K562 (cell line): Measurements from ENCODE around the gene RNF126. TPM values are rescaled to one million over a fixed set of nuclear protein-coding genes. Genes with fewer than 3 reads are reported as not detected.

Source experiments
- ATF1 ChIP-seq, 2 experiments: fragments of 450-650 bp in 1 of 2; IDR thresholded peaks; 2 replicates each; pipeline ENCODE4 v1.6.1; 2016; ENCODE audit warnings: missing compliant biosample characterization in 1 of 2, missing genetic modification characterization in 1 of 2
- CCAR2 ChIP-seq: fragments of 200-400 bp; formaldehyde crosslinking; IDR thresholded peaks from 2 replicates; pipeline ENCODE4 v1.6.1; 2017; ENCODE audit warnings: mild to moderate bottlenecking, low read depth, low read length
- DNMT1 ChIP-seq: fragments of 450-650 bp; IDR thresholded peaks from 2 replicates; pipeline ENCODE4 v1.6.1; 2016; ENCODE audit warnings: antibody characterized with exemption, mild to moderate bottlenecking
- EGR1 ChIP-seq: fragments of 450-650 bp; conservative IDR thresholded peaks from 2 replicates; pipeline ENCODE4 v1.6.1; 2017; ENCODE audit warnings: mild to moderate bottlenecking
- MYC ChIP-seq, 2 experiments: fragments of 250-450 bp in 1 of 2; sonication (Bioruptor Pico) in 1 of 2; IDR thresholded peaks; 2 replicates each; pipeline versions ENCODE4 v1.5.1 to v1.6.1; 2012 to 2021; ENCODE audit warnings: low read depth in 2 of 2, borderline replicate concordance in 1 of 2, improper control_type of control experiment in 1 of 2, low read length in 1 of 2, mild to moderate bottlenecking in 1 of 2, moderate library complexity in 1 of 2
- NFE2 ChIP-seq: IDR thresholded peaks from 2 replicates; pipeline ENCODE4 v1.6.1; 2014; ENCODE audit warnings: antibody characterized with exemption, low read depth
- PHF21A ChIP-seq: fragments of 450-650 bp; IDR thresholded peaks from 2 replicates; pipeline ENCODE4 v1.6.1; 2017; ENCODE audit warnings: low read depth, borderline replicate concordance
- RBM14 ChIP-seq: fragments of 200-400 bp; formaldehyde crosslinking; IDR thresholded peaks from 2 replicates; pipeline ENCODE4 v1.6.1; 2018; ENCODE audit warnings: low read depth, mild to moderate bottlenecking, low read length, moderate library complexity, borderline replicate concordance; ENCODE audit not compliant: insufficient read depth
- SMAD1 ChIP-seq: fragments of 150-350 bp; IDR thresholded peaks from 2 replicates; pipeline ENCODE4 v1.6.1; 2014; ENCODE audit warnings: low read length, low read depth; ENCODE audit not compliant: partially characterized antibody
- SP2 ChIP-seq: IDR thresholded peaks from 2 replicates; pipeline ENCODE4 v1.6.1; 2011; ENCODE audit warnings: mild to moderate bottlenecking, low read depth, low read length, moderate library complexity; ENCODE audit not compliant: poor library complexity, severe bottlenecking; ENCODE audit errors: extremely low read depth
- TCFL5 ChIP-seq: fragments of 250-450 bp; sonication (Bioruptor Pico); conservative IDR thresholded peaks from 2 replicates; pipeline ENCODE4 v1.6.1; 2021; ENCODE audit warnings: mild to moderate bottlenecking, moderate library complexity, matching md5 sums
- TOE1 ChIP-seq, 2 experiments: fragments of 450-650 bp in 1 of 2; sonication (generic) in 1 of 2; formaldehyde crosslinking in 1 of 2; IDR thresholded peaks; 2 replicates each; pipeline versions ENCODE4 v1.7.1 to v1.8.0; 2016 to 2022; ENCODE audit warnings: borderline replicate concordance in 2 of 2, mild to moderate bottlenecking in 2 of 2, antibody characterized with exemption in 1 of 2, inconsistent platforms in 1 of 2, low read depth in 1 of 2, missing genetic modification reagents in 1 of 2, moderate library complexity in 1 of 2
- XRCC4 ChIP-seq: IDR thresholded peaks from one replicate; pipeline ENCODE4 v1.6.1; 2011; ENCODE audit not compliant: insufficient read depth, insufficient read length; ENCODE audit errors: extremely low read depth
- ZNF431 ChIP-seq: sonication (generic); formaldehyde crosslinking; IDR thresholded peaks from 2 replicates; pipeline ENCODE4 v1.8.0; 2022; ENCODE audit warnings: mild to moderate bottlenecking, missing genetic modification reagents
- ZNF696 ChIP-seq: fragments of 250-450 bp; sonication (Bioruptor Pico); conservative IDR thresholded peaks from 2 replicates; pipeline ENCODE4 v1.4.0; 2020; ENCODE audit warnings: mild to moderate bottlenecking, moderate library complexity
- polyA plus RNA-seq, 8 experiments: library from polyadenylated mRNA; depleted of rRNA in 4 of 8; stranded (reverse) in 5 of 8; unstranded in 3 of 8; fragments of >200 nt; fragmentation: Nextera tagmentation in 2 of 8; fragmentation: Illumina TruSeq in 1 of 8; extraction: Ambion mirVana in 2 of 8; extraction: Trizol in 1 of 8; gene quantifications; 2 replicates each; pipeline versions ENCODE4 v1.2.1 to v1.2.3, GENCODE V29; 2011 to 2014; ENCODE audit warnings: inconsistent platforms in 1 of 8, missing spikeins in 1 of 8
- total RNA-seq, 7 experiments: library from RNA; depleted of rRNA in 6 of 7; stranded (reverse); fragments of >200 nt in 6 of 7; fragmentation: Illumina TruSeq in 2 of 7; extraction: Trizol in 2 of 7; gene quantifications; 2 replicates each; pipeline versions ENCODE4 v1.2.1 to v1.2.3, GENCODE V29; 2011 to 2021; ENCODE audit warnings: low replicate concordance in 1 of 7
- TF ChIP-seq, protein P1 (sequence below): sonication (generic); formaldehyde crosslinking; IDR thresholded peaks from 2 replicates; pipeline ENCODE4 v1.8.0; 2022; ENCODE audit warnings: mild to moderate bottlenecking, missing genetic modification reagents
- TF ChIP-seq, protein P2 (sequence below): fragments of 450-650 bp; IDR thresholded peaks from 2 replicates; pipeline ENCODE4 v1.6.1; 2018; ENCODE audit warnings: mild to moderate bottlenecking, low read depth; ENCODE audit not compliant: partially characterized antibody
- TF ChIP-seq, protein P3 (sequence below): sonication (generic); formaldehyde crosslinking; IDR thresholded peaks from 2 replicates; pipeline ENCODE4 v1.8.0; 2023; ENCODE audit warnings: missing genetic modification reagents, mild to moderate bottlenecking, borderline replicate concordance

Gene RNF126
- total and polyA plus RNA-seq, 9 of the 15 experiments (the other 6 are each of a cell fraction or from before 2014, with no cell fraction given), result 0.27 to 101 (median 12.3) TPM

DNA sequence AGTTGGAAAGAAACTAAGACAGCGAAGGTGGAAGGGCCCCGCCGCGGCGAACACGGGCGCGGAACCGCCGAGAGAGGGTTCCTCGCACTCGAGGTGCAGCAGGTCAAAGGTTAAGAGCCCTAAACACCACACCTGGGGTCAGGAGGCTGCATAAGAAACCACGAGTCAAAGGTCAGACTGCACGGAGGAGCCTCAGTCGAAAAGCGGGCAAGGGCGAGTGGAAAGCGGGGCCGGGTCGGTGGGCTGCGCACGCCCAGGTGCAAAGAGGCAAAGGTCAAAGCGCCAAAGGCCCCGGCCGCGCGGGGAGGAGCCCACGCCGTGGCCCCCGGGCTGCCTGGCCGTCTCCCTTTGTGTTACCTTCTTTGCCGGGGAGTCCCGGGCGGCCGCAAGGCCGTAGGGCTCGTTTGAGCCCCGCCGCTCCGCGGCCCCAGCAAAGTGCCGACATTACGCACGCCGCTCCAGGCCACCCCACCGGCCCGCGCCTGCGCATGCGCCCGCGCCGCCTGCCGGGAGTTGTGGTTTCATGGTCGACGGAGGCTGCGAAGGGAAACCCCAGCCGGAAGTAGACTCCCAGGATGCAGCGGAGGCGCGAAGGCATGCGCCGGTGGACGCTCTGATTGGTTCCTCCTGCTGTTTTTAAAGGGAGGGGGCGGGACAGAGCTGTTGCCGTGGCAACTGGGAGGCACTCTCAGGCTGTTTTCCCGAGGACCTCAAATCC is 29.8 kb downstream of the RNF126 start, which contains the start of gene POLRMT (continued):
- TF ChIP-seq, protein P1, sequence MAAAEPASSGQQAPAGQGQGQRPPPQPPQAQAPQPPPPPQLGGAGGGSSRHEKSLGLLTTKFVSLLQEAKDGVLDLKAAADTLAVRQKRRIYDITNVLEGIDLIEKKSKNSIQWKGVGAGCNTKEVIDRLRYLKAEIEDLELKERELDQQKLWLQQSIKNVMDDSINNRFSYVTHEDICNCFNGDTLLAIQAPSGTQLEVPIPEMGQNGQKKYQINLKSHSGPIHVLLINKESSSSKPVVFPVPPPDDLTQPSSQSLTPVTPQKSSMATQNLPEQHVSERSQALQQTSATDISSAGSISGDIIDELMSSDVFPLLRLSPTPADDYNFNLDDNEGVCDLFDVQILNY (CRISPR knock-in tag), result no peak
- no peak for TF ChIP-seq TCFL5 (CRISPR knock-in tag)
- TF ChIP-seq DNMT1, result no peak
- TF ChIP-seq CCAR2, result no peak
- TF ChIP-seq ZNF696 (CRISPR knock-in tag), result no peak
- TF ChIP-seq NFE2, result no peak
- TF ChIP-seq TOE1 (IDR thresholded peaks at IDR 0.05; ENCODE audit: borderline replicate concordance), result no peak
- no peak for TF ChIP-seq TOE1 (CRISPR knock-in tag; IDR thresholded peaks at IDR 0.05; ENCODE audit: borderline replicate concordance, low read depth)
- no peak for TF ChIP-seq RBM14
- TF ChIP-seq, protein P2, sequence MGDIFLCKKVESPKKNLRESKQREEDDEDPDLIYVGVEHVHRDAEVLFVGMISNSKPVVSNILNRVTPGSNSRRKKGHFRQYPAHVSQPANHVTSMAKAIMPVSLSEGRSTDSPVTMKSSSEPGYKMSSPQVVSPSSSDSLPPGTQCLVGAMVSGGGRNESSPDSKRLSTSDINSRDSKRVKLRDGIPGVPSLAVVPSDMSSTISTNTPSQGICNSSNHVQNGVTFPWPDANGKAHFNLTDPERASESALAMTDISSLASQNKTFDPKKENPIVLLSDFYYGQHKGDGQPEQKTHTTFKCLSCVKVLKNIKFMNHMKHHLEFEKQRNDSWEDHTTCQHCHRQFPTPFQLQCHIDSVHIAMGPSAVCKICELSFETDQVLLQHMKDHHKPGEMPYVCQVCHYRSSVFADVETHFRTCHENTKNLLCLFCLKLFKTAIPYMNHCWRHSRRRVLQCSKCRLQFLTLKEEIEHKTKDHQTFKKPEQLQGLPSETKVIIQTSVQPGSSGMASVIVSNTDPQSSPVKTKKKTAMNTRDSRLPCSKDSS, result no peak
- no peak for TF ChIP-seq ATF1 (CRISPR knock-in tag; IDR thresholded peaks at IDR 0.05)
- TF ChIP-seq ATF1 (tag; IDR thresholded peaks at IDR 0.05), result peak; percentile 60
- TF ChIP-seq SMAD1, result no peak
- TF ChIP-seq SP2, result peak; percentile 87
- TF ChIP-seq, protein P3, sequence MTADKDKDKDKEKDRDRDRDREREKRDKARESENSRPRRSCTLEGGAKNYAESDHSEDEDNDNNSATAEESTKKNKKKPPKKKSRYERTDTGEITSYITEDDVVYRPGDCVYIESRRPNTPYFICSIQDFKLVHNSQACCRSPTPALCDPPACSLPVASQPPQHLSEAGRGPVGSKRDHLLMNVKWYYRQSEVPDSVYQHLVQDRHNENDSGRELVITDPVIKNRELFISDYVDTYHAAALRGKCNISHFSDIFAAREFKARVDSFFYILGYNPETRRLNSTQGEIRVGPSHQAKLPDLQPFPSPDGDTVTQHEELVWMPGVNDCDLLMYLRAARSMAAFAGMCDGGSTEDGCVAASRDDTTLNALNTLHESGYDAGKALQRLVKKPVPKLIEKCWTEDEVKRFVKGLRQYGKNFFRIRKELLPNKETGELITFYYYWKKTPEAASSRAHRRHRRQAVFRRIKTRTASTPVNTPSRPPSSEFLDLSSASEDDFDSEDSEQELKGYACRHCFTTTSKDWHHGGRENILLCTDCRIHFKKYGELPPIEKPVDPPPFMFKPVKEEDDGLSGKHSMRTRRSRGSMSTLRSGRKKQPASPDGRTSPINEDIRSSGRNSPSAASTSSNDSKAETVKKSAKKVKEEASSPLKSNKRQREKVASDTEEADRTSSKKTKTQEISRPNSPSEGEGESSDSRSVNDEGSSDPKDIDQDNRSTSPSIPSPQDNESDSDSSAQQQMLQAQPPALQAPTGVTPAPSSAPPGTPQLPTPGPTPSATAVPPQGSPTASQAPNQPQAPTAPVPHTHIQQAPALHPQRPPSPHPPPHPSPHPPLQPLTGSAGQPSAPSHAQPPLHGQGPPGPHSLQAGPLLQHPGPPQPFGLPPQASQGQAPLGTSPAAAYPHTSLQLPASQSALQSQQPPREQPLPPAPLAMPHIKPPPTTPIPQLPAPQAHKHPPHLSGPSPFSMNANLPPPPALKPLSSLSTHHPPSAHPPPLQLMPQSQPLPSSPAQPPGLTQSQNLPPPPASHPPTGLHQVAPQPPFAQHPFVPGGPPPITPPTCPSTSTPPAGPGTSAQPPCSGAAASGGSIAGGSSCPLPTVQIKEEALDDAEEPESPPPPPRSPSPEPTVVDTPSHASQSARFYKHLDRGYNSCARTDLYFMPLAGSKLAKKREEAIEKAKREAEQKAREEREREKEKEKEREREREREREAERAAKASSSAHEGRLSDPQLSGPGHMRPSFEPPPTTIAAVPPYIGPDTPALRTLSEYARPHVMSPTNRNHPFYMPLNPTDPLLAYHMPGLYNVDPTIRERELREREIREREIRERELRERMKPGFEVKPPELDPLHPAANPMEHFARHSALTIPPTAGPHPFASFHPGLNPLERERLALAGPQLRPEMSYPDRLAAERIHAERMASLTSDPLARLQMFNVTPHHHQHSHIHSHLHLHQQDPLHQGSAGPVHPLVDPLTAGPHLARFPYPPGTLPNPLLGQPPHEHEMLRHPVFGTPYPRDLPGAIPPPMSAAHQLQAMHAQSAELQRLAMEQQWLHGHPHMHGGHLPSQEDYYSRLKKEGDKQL, result no peak
- peak; percentile 59 for TF ChIP-seq EGR1
- no peak for TF ChIP-seq PHF21A
- no peak for TF ChIP-seq XRCC4
- TF ChIP-seq MYC (IDR thresholded peaks at IDR 0.05; ENCODE audit: low read depth, low read length), result peak; percentile 29; the same call in 1 of the 2 replicates
- no peak; the same call in 1 of the 2 replicates for TF ChIP-seq MYC (CRISPR knock-in tag; IDR thresholded peaks at IDR 0.05; ENCODE audit: borderline replicate concordance, low read depth)
- no peak for TF ChIP-seq ZNF431 (CRISPR knock-in tag)
